Measurements from ENCODE around the gene HES1.
"Not testable (repeated sequence)": the region's sequence is repeated elsewhere in the genome, so short reads cannot be mapped to it uniquely, and the experiment has no call there.

HES1 gene

GRCh38 chr3:194128202-194128918 is 7.6 kb upstream of the HES1 start:
- DNase-seq (ENCODE audit: low read depth in 3 of 3): no peak

- not testable (repeated sequence) for DNase-seq (ENCODE audit: low read depth in 3 of 3)
Measured at GRCh38 chr3:194128919-194129295, 7.0 kb upstream of the HES1 start.

GRCh38 chr3:194129581-194130133 is 6.3 kb upstream of the HES1 start:
- DNase-seq (ENCODE audit: low read depth in 3 of 3): no peak

GRCh38 chr3:194130188-194130587 is 5.8 kb upstream of the HES1 start:
- no peak for DNase-seq (ENCODE audit: low read depth in 3 of 3)

- no peak for DNase-seq (ENCODE audit: low read depth in 3 of 3)
Measured at GRCh38 chr3:194130807-194131589, 5.0 kb upstream of the HES1 start.

GRCh38 chr3:194132465-194133286 is 3.3 kb upstream of the HES1 start:
- DNase-seq (ENCODE audit: low read depth in 3 of 3): no peak

- DNase-seq (ENCODE audit: low read depth in 3 of 3): no peak
Measured at GRCh38 chr3:194133661-194134230, 2.2 kb upstream of the HES1 start.

GRCh38 chr3:194134231-194134756 is 1.7 kb upstream of the HES1 start:
- no peak for DNase-seq (ENCODE audit: low read depth in 3 of 3)

- DNase-seq (ENCODE audit: low read depth in 3 of 3): peak; percentile 58 to 72 (median 69)
Measured at GRCh38 chr3:194134757-194135515, 1.0 kb upstream of the HES1 start.

- DNase-seq (ENCODE audit: low read depth in 3 of 3): no peak
Measured at GRCh38 chr3:194135516-194135805, 487 bp upstream of the HES1 start.

GRCh38 chr3:194136519-194137007 is 615 bp downstream of the HES1 start:
- no peak for DNase-seq (ENCODE audit: low read depth in 3 of 3)

- no peak for DNase-seq (ENCODE audit: low read depth in 3 of 3)
Measured at GRCh38 chr3:194137008-194137505, 1.1 kb downstream of the HES1 start.

GRCh38 chr3:194137506-194138474 is 1.8 kb downstream of the HES1 start:
- no peak for DNase-seq (ENCODE audit: low read depth in 3 of 3)

- DNase-seq (ENCODE audit: low read depth in 3 of 3): no peak
Measured at GRCh38 chr3:194138732-194139070, 2.8 kb downstream of the HES1 start.

- no peak for DNase-seq (ENCODE audit: low read depth in 3 of 3)
Measured at GRCh38 chr3:194139071-194139813, 3.3 kb downstream of the HES1 start.

- DNase-seq (ENCODE audit: low read depth in 3 of 3): no peak
Measured at GRCh38 chr3:194139814-194140391, 4.0 kb downstream of the HES1 start.

GRCh38 chr3:194140520-194141414 is 4.8 kb downstream of the HES1 start:
- no peak for DNase-seq (ENCODE audit: low read depth in 3 of 3)
